ENCODE data around the gene HIC1. TPM values are rescaled to one million over a fixed set of nuclear protein-coding genes. Genes with fewer than 3 reads are reported as not detected.

HIC1 gene
- total and polyA plus RNA-seq, 2 of the 4 experiments (the other 2 are of a cell fraction): 10.4 to 23.0 TPM

- Histone ChIP-seq H3K79me1 (ENCODE audit: low read depth in 1 of 2, low read length in 2 of 2) (no peaks in the 10 kb centered on the region), H3K9me1 (ENCODE audit: insufficient read depth, low read length) (no peaks in the 10 kb centered on the region), H3K4ac (ENCODE audit: low read depth, low read length) (no peak overlapping the region), H2AK9ac (replicated peaks; ENCODE audit: low read depth, low read length, poor library complexity) (no peak overlapping the region), H3K9me3 (ENCODE audit: control insufficient read depth, insufficient read depth, low read length) (no peaks in the 10 kb centered on the region), H4K20me1 (ENCODE audit: insufficient read depth, low read length) (no peaks in the 10 kb centered on the region; the same call in 1 of the 2 replicates), H3K56ac (ENCODE audit: extremely low read depth, insufficient read depth, low read length) (no peak overlapping the region), H3K27ac (ENCODE audit: insufficient read depth, low read length) (no peak overlapping the region), H2BK5ac (ENCODE audit: low read depth, low read length, poor library complexity, severe bottlenecking) (no peak overlapping the region), H2AK5ac (ENCODE audit: low read depth, low read length) (no peak overlapping the region), H4K91ac (ENCODE audit: insufficient read depth, low read depth, low read length) (no peak overlapping the region), H4K5ac (ENCODE audit: low read depth, low read length) (no peak overlapping the region), H3K23ac (ENCODE audit: low read depth, low read length) (no peak overlapping the region), H3K18ac (ENCODE audit: low read depth, low read length) (no peak overlapping the region), H2AFZ (replicated peaks; ENCODE audit: low read length, poor library complexity) (no peak overlapping the region), H4K8ac (ENCODE audit: low read depth in 2 of 2, low read length in 2 of 2) (no peak overlapping the region), H3K27me3 (ENCODE audit: control insufficient read depth, insufficient read depth, low read length) (peaks cover 85% of the 10 kb centered on the region), H3K36me3 (ENCODE audit: control insufficient read depth, insufficient read depth, low read length) (no peaks in the 10 kb centered on the region), H3K4me2 (ENCODE audit: low read depth, low read length) (no peak overlapping the region), H3K9ac (ENCODE audit: low read depth, low read length) (no peak overlapping the region), H2BK20ac (ENCODE audit: low read depth, low read length) (no peak overlapping the region), H3K14ac (replicated peaks; ENCODE audit: low read depth, low read length) (no peak overlapping the region), H3K4me1 (ENCODE audit: control insufficient read depth, insufficient read depth, low read length) (peaks cover 1% of the 10 kb centered on the region; the same call in 1 of the 2 replicates), H2BK120ac (ENCODE audit: low read depth, low read length) (no peak overlapping the region), H2BK15ac (ENCODE audit: low read depth, low read length) (no peak overlapping the region), H3K4me3 (ENCODE audit: insufficient read depth, low read depth, low read length) (no peak overlapping the region)
- no TSS peak for BruUV-seq (replicated peaks)
- CTCF ChIA-PET: interaction anchor here (1.0 kb wide), 1 partner anchor 8 kb away, joined by 5 read pairs; no protein-coding TSS in a partner anchor
- dilution Hi-C loops (cut with HindIII; ENCODE audit: low sequenced_read_pairs, unreplicated experiment): no loop called here
- DNase-seq (no peak), ATAC-seq (ENCODE audit: low read depth) (no peak)
- 44% methylated on average over 6 of the region's 8 CpGs; no CpG with 5 or more reads in 1 of the 2 experiments for WGBS, 2 experiments (ENCODE audit: extremely low coverage in 2 of 2, insufficient read length in 1 of 2)
- TF ChIP-seq POLR2A (IDR thresholded peaks at IDR 0.05; ENCODE audit: low read depth, low read length) (no peak), ELK1 (IDR thresholded peaks at IDR 0.05; ENCODE audit: borderline replicate concordance, low read depth, low read length) (no peak), NFE2L2 (IDR thresholded peaks at IDR 0.05; ENCODE audit: low read depth, low read length) (no peak), MAZ (IDR thresholded peaks at IDR 0.05; ENCODE audit: borderline replicate concordance, low read depth, low read length) (no peak), CTCF (conservative IDR thresholded peaks at IDR 0.05; ENCODE audit: low read depth, low read length) (no peak), CEBPB (IDR thresholded peaks at IDR 0.05; ENCODE audit: low read depth, low read length) (no peak), RAD21 (IDR thresholded peaks at IDR 0.05; ENCODE audit: low read length) (no peak), USF2 (IDR thresholded peaks at IDR 0.05; ENCODE audit: low read depth, low read length) (no peak), RCOR1 (IDR thresholded peaks at IDR 0.05; ENCODE audit: insufficient replicate concordance, low read length) (no peak), MXI1 (IDR thresholded peaks at IDR 0.05; ENCODE audit: borderline replicate concordance, low read depth, low read length) (no peak), CHD1 (IDR thresholded peaks at IDR 0.05; ENCODE audit: low read depth, low read length) (no peak), BHLHE40 (IDR thresholded peaks at IDR 0.05; ENCODE audit: low read depth, low read length) (no peak), FOS (IDR thresholded peaks at IDR 0.05; ENCODE audit: low read depth, low read length) (no peak), MAFK (IDR thresholded peaks at IDR 0.05; ENCODE audit: low read depth, low read length) (no peak), RFX5 (IDR thresholded peaks at IDR 0.05; ENCODE audit: low read depth, low read length) (no peak), SMC3 (IDR thresholded peaks at IDR 0.05; ENCODE audit: low read depth, low read length) (no peak)
- in situ Hi-C loops (cut with MboI; ENCODE audit: low sequenced_read_pairs): no loop called here
- intact Hi-C loops (cut with micrococcal nuclease): no loop called here
- POLR2A ChIA-PET (ENCODE audit: unreplicated experiment): no interaction called here
Observed at GRCh38 chr17:2020721-2021120, 34.2 kb upstream of the HIC1 start.
